SU-DHL-6 (cell line): Measurements from ENCODE around the gene WNT7A.

ENCODE experiments used
- EZH2phosphoT487 ChIP-seq: fragments of 200-600 bp; sonication (generic), shearing (Covaris generic); conservative IDR thresholded peaks from 2 replicates; pipeline ENCODE4 v1.6.1; 2018; ENCODE audit warnings: mild to moderate bottlenecking, antibody characterized with exemption, low read length, moderate library complexity, mixed read lengths
- TF ChIP-seq, protein P1 (sequence below): fragments of 200-600 bp; sonication (generic); IDR thresholded peaks from one replicate; pipeline ENCODE4 v1.5.1; 2017; ENCODE audit warnings: antibody characterized with exemption, mild to moderate bottlenecking, low read length, moderate library complexity; ENCODE audit not compliant: insufficient read depth, poor library complexity, severe bottlenecking

DNA sequence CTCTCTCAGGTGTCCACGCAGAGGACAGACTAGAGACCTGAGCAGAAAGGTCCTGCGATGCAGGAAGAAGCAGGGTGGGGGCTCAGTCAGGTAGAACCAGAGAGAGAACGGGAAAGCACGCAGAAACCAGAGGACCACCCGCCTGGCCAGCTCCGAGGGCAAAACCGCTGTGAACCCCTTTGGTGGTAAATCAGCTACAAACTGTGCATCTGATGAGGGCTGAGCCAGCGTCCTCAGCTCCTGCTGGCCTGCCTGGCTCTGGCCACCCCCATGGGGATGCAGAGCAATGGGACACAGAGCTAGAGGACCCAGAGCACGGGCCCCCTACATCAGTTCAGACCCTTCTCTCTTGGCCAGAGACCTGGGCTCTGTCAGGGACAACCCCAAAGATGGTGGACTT is 44.6 kb downstream of the WNT7A start:
- TF ChIP-seq, protein P1, sequence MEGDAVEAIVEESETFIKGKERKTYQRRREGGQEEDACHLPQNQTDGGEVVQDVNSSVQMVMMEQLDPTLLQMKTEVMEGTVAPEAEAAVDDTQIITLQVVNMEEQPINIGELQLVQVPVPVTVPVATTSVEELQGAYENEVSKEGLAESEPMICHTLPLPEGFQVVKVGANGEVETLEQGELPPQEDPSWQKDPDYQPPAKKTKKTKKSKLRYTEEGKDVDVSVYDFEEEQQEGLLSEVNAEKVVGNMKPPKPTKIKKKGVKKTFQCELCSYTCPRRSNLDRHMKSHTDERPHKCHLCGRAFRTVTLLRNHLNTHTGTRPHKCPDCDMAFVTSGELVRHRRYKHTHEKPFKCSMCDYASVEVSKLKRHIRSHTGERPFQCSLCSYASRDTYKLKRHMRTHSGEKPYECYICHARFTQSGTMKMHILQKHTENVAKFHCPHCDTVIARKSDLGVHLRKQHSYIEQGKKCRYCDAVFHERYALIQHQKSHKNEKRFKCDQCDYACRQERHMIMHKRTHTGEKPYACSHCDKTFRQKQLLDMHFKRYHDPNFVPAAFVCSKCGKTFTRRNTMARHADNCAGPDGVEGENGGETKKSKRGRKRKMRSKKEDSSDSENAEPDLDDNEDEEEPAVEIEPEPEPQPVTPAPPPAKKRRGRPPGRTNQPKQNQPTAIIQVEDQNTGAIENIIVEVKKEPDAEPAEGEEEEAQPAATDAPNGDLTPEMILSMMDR = no peak
- no peak for TF ChIP-seq EZH2phosphoT487
